DOHH2 (cell line): Measurements from ENCODE around the gene PRKD2.

Experiments
- H3F3A ChIP-seq: fragments of 200-600 bp; sonication (generic), shearing (Covaris generic); 2 replicates; pipeline ENCODE4 v1.6.0; 2016; ENCODE audit warnings: antibody characterized with exemption, mild to moderate bottlenecking; ENCODE audit not compliant: control insufficient read depth, insufficient read depth
- H3K27ac ChIP-seq: fragments of 200-600 bp; sonication (generic); 2 replicates; pipeline ENCODE4 v1.5.1; 2014; ENCODE audit warnings: low read depth, mild to moderate bottlenecking, low read length, moderate library complexity
- H3K27me3 ChIP-seq: fragments of 200-600 bp; sonication (generic); 2 replicates; pipeline ENCODE4 v1.6.1; 2014; ENCODE audit warnings: mild to moderate bottlenecking, low read length, mixed read lengths; ENCODE audit not compliant: control insufficient read depth
- H3K36me3 ChIP-seq: fragments of 200-600 bp; sonication (generic); 2 replicates; pipeline ENCODE4 v1.6.1; 2014; ENCODE audit warnings: mild to moderate bottlenecking, low read length, moderate library complexity, mixed read lengths; ENCODE audit not compliant: control insufficient read depth
- H3K4me1 ChIP-seq: fragments of 200-600 bp; sonication (generic); 2 replicates; pipeline ENCODE4 v1.6.1; 2014; ENCODE audit warnings: mild to moderate bottlenecking, low read length, mixed read lengths; ENCODE audit not compliant: control insufficient read depth
- H3K4me2 ChIP-seq: fragments of 200-600 bp; sonication (generic); 2 replicates; pipeline ENCODE4 v1.6.0; 2014; ENCODE audit warnings: mild to moderate bottlenecking, low read length, moderate library complexity
- H3K4me3 ChIP-seq: fragments of 200-600 bp; sonication (generic); 2 replicates; pipeline ENCODE4 v1.5.1; 2014; ENCODE audit warnings: mild to moderate bottlenecking, low read length, mixed read lengths
- H3K79me2 ChIP-seq: fragments of 200-600 bp; sonication (generic); 2 replicates; pipeline ENCODE4 v1.6.1; 2014; ENCODE audit warnings: mild to moderate bottlenecking, low read length, mixed read lengths; ENCODE audit not compliant: control insufficient read depth
- H3K9me2 ChIP-seq: fragments of 200-600 bp; sonication (generic); replicated peaks from 2 replicates; pipeline ENCODE4 v1.6.1; 2014; ENCODE audit warnings: mild to moderate bottlenecking, low read length, mixed read lengths; ENCODE audit not compliant: control insufficient read depth
- H3K9me3 ChIP-seq: fragments of 200-600 bp; sonication (generic); 2 replicates; pipeline ENCODE4 v1.6.1; 2014; ENCODE audit warnings: antibody characterized with exemption, low read length, mixed read lengths; ENCODE audit not compliant: control insufficient read depth, insufficient read depth
- H4K20me1 ChIP-seq: fragments of 200-600 bp; sonication (generic); 2 replicates; pipeline ENCODE4 v1.6.0; 2014; ENCODE audit warnings: low read depth, mild to moderate bottlenecking, antibody characterized with exemption, low read length, moderate library complexity; ENCODE audit not compliant: control insufficient read depth, insufficient read depth
- EZH2phosphoT487 ChIP-seq: fragments of 200-600 bp; sonication (generic); IDR thresholded peaks from 2 replicates; pipeline ENCODE4 v1.6.1; 2017; ENCODE audit warnings: borderline replicate concordance, mild to moderate bottlenecking, antibody characterized with exemption, low read length, moderate library complexity, mixed read lengths
- TF ChIP-seq, protein P1 (sequence below): fragments of 200-600 bp; sonication (generic); IDR thresholded peaks from one replicate; pipeline ENCODE4 v1.5.1; 2014; ENCODE audit warnings: antibody characterized with exemption, mild to moderate bottlenecking, low read depth, low read length; ENCODE audit not compliant: poor library complexity, severe bottlenecking

PRKD2 gene

DNA sequence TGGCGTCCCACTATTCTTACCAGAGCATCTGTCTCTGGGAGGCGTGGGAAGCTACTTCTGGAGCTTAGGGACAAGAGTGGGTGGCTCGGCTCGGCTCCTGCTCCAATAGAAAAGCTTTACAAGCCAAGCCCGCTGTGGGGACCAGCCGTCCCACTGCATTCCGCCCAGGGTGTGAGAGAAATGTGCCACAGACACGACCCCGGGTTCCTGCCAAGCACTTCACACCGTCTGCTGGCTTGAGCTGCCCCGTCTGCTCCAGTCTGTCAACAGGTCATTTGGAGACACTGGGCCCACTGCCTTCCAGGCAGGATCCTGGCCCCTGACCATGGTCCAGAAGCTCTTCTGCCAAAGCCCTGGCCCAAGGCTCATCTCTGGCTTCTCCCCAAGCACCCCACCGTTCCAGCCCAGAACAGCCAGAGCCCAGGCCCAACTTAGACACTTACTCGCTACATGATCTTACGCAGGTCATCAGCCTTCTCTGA is 22.4 kb upstream of the PRKD2 start:
- Histone ChIP-seq H3K4me1 (peaks cover 10% of the 10 kb centered on the region), H3K4me2 (no peak overlapping the region), H3K36me3 (peaks cover 70% of the 10 kb centered on the region), H3K27ac (no peak overlapping the region), H4K20me1 (peaks cover 18% of the 10 kb centered on the region; the same call in 1 of the 2 replicates), H3K79me2 (peaks cover 78% of the 10 kb centered on the region), H3K9me2 (no peaks in the 10 kb centered on the region), H3K9me3 (no peaks in the 10 kb centered on the region), H3K27me3 (no peaks in the 10 kb centered on the region), H3K4me3 (no peak overlapping the region), H3F3A (no peaks in the 10 kb centered on the region)
- TF ChIP-seq, protein P1, sequence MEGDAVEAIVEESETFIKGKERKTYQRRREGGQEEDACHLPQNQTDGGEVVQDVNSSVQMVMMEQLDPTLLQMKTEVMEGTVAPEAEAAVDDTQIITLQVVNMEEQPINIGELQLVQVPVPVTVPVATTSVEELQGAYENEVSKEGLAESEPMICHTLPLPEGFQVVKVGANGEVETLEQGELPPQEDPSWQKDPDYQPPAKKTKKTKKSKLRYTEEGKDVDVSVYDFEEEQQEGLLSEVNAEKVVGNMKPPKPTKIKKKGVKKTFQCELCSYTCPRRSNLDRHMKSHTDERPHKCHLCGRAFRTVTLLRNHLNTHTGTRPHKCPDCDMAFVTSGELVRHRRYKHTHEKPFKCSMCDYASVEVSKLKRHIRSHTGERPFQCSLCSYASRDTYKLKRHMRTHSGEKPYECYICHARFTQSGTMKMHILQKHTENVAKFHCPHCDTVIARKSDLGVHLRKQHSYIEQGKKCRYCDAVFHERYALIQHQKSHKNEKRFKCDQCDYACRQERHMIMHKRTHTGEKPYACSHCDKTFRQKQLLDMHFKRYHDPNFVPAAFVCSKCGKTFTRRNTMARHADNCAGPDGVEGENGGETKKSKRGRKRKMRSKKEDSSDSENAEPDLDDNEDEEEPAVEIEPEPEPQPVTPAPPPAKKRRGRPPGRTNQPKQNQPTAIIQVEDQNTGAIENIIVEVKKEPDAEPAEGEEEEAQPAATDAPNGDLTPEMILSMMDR: no peak
- no peak for TF ChIP-seq EZH2phosphoT487

DNA sequence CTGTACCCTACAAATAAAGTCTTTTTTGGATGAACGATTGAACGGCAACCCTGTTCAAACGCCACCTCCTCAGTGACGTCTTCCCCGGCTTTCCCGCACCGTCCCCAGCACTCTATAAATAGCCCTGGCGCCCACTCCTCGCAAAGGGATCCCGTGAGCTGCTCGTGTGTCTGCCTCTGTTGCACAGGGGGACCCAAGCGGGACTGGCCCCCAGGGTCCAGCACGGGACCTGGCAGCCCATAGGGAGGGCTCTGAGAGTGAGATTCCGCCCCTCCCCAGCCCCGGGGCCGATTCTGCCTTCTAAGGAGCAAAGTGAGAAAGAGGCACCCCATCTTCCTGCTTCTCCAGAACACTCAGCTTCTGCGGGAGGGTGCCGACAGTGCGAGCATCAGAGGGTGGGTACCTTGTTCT is 20.9 kb upstream of the PRKD2 start:
- Histone ChIP-seq H3F3A (no peaks in the 10 kb centered on the region), H3K27me3 (no peaks in the 10 kb centered on the region), H3K27ac (no peak overlapping the region), H3K4me1 (no peaks in the 10 kb centered on the region), H3K79me2 (peaks cover 77% of the 10 kb centered on the region), H3K4me2 (no peak overlapping the region), H4K20me1 (peaks cover 12% of the 10 kb centered on the region; the same call in 1 of the 2 replicates), H3K4me3 (no peak overlapping the region), H3K9me3 (no peaks in the 10 kb centered on the region), H3K9me2 (no peaks in the 10 kb centered on the region), H3K36me3 (peaks cover 75% of the 10 kb centered on the region)
- TF ChIP-seq, protein P1: no peak
- no peak for TF ChIP-seq EZH2phosphoT487

DNA sequence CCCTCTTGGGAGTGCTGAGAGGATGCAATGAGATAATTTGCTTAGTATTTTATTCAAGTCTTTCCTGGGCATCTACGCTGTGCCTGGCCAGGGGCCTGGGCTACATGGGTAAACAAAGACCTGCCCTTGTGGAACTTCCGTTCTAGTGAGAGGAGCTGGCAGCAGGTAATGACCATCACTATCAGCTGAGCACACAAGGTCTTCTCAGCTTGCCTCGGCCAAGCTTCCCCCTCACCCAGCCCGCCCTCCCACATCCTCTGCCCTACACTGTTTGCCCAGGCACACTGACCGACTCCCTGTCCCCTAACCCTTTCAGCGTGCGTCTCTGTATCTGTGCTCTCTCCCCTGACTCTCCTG is 20.4 kb upstream of the PRKD2 start:
- no peaks in the 10 kb centered on the region for H3K9me2 ChIP-seq
- H3K36me3 ChIP-seq: peaks cover 73% of the 10 kb centered on the region
- no peaks in the 10 kb centered on the region for H3F3A ChIP-seq
- no peaks in the 10 kb centered on the region for H3K9me3 ChIP-seq
- H3K27me3 ChIP-seq: no peaks in the 10 kb centered on the region
- peaks cover 9% of the 10 kb centered on the region; the same call in 1 of the 2 replicates for H4K20me1 ChIP-seq
- no peak overlapping the region for H3K4me2 ChIP-seq
- TF ChIP-seq EZH2phosphoT487: no peak
- TF ChIP-seq, protein P1: no peak
- no peak overlapping the region for H3K4me3 ChIP-seq
- H3K27ac ChIP-seq: no peak overlapping the region
- H3K79me2 ChIP-seq: peaks cover 73% of the 10 kb centered on the region
- no peaks in the 10 kb centered on the region for H3K4me1 ChIP-seq
